HL-60 (cell line): ENCODE data around the gene CPA2.

Experiments
- DNase-seq, 2 experiments: peaks; one replicate each; pipeline ENCODE4 v3.0.0-alpha.2; 2010 to 2020; ENCODE audit warnings: low read depth in 1 of 2, low spot score in 1 of 2
- H3K27ac ChIP-seq: fragments of 250-450 bp; sonication (Bioruptor Pico); replicated peaks from 2 replicates; pipeline ENCODE4 v1.5.1; 2020; ENCODE audit warnings: mild to moderate bottlenecking, moderate library complexity
- H3K27me3 ChIP-seq: fragments of 250-450 bp; sonication (Bioruptor Pico); 2 replicates; pipeline ENCODE4 v1.5.1; 2021; ENCODE audit warnings: mild to moderate bottlenecking, moderate library complexity; ENCODE audit not compliant: insufficient read depth, poor library complexity, severe bottlenecking
- H3K4me3 ChIP-seq: replicated peaks from 2 replicates; pipeline ENCODE4 v1.5.1; 2011; ENCODE audit warnings: mild to moderate bottlenecking, control low read depth, low read length; ENCODE audit not compliant: insufficient read depth
- GABPA ChIP-seq: IDR thresholded peaks from 2 replicates; pipeline ENCODE4 v1.6.1; 2012; ENCODE audit warnings: low read depth
- POLR2AphosphoS5 ChIP-seq: IDR thresholded peaks from 2 replicates; pipeline ENCODE4 v1.6.1; 2012; ENCODE audit warnings: low read depth
- REST ChIP-seq: IDR thresholded peaks from 2 replicates; pipeline ENCODE4 v1.6.1; 2012; ENCODE audit warnings: low read depth; ENCODE audit not compliant: insufficient replicate concordance
- SPI1 ChIP-seq: IDR thresholded peaks from 2 replicates; pipeline ENCODE4 v1.6.1; 2012; ENCODE audit warnings: low read depth, mild to moderate bottlenecking, borderline replicate concordance
- long read RNA-seq: library from polyadenylated mRNA; unstranded; transcript quantifications from one replicate; pipeline ENCODE4 v2.0.0, GENCODE V29; 2020
- TF ChIP-seq, protein P1 (sequence below): IDR thresholded peaks from one replicate; pipeline ENCODE4 v1.5.1; 2011; ENCODE audit warnings: low read length, control low read depth, inconsistent platforms; ENCODE audit not compliant: insufficient read depth

Gene CPA2
- long read RNA-seq = 0 reads

GRCh38 chr7:130266258-130266960, at the start of gene CPA2:
CPA2 (plus strand) TSS chr7:130266863; CDS start chr7:130266882, 19 bp downstream.
- DNase-seq = no peak
- H3K27me3 ChIP-seq = no peaks in the 10 kb centered on the region
- no peak within 1 kb of the TSS for H3K27ac ChIP-seq
- no peak within 1 kb of the TSS for H3K4me3 ChIP-seq
- TF ChIP-seq, protein P1, sequence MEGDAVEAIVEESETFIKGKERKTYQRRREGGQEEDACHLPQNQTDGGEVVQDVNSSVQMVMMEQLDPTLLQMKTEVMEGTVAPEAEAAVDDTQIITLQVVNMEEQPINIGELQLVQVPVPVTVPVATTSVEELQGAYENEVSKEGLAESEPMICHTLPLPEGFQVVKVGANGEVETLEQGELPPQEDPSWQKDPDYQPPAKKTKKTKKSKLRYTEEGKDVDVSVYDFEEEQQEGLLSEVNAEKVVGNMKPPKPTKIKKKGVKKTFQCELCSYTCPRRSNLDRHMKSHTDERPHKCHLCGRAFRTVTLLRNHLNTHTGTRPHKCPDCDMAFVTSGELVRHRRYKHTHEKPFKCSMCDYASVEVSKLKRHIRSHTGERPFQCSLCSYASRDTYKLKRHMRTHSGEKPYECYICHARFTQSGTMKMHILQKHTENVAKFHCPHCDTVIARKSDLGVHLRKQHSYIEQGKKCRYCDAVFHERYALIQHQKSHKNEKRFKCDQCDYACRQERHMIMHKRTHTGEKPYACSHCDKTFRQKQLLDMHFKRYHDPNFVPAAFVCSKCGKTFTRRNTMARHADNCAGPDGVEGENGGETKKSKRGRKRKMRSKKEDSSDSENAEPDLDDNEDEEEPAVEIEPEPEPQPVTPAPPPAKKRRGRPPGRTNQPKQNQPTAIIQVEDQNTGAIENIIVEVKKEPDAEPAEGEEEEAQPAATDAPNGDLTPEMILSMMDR = no peak

- no peak for DNase-seq
- Histone ChIP-seq H3K4me3 (no peak overlapping the region), H3K27ac (no peak overlapping the region), H3K27me3 (no peaks in the 10 kb centered on the region)
- TF ChIP-seq, protein P1 = no peak
- TF ChIP-seq GABPA (no peak), SPI1 (no peak), REST (no peak), POLR2AphosphoS5 (no peak)
Measured at GRCh38 chr7:130218806-130219620, 47.6 kb upstream of the CPA2 start.

- TF ChIP-seq GABPA (no peak), REST (no peak), POLR2AphosphoS5 (no peak), SPI1 (no peak)
- TF ChIP-seq, protein P1 = no peak
- DNase-seq = no peak
- H3K4me3 ChIP-seq = no peak overlapping the region
- no peak overlapping the region for H3K27ac ChIP-seq
- no peaks in the 10 kb centered on the region for H3K27me3 ChIP-seq
Measured at GRCh38 chr7:130219871-130220270, 46.8 kb upstream of the CPA2 start.
